GM21515 (cell line): Measurements from ENCODE around the gene BHLHA15.

Source experiments
- ATAC-seq: cut with Tn5 transposase; IDR thresholded peaks from one replicate; pipeline ENCODE4 v1.9.1; 2021; ENCODE audit not compliant: unreplicated experiment

Gene BHLHA15

DNA sequence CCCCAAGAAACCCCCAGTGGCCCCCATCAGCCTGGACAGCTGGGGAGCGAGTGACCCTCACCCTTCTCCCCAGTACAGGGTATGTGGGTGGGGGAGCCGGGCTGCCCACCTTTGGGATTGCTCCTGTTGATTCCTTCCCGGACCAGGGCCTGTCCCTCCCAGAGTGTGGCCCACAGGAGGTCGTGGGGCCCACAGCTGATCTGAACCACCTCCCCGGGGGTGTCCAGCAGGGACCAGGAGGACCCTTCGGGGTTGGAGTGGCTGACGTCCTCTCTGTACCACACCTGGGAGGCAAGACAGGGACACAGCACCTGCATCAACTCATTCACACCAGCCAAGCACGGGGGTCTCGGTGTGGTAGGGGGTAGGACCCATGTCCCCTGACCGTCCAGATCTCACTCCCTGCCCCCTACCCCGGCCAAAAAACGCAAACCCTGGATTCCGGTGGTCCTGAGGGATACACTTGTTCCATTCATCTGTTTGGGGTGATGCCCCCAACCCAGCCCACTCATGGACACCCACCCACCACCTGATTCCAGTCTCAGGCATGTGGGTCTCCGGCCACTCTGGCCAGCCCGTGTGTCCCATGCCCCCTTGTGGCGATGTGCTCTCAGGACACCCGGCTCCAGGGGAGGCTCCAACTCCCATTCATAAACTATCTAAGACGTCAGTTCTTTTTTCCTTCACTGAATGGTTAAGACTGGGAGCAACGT is 29.9 kb downstream of the BHLHA15 start:
- ATAC-seq: peak; percentile 58

DNA sequence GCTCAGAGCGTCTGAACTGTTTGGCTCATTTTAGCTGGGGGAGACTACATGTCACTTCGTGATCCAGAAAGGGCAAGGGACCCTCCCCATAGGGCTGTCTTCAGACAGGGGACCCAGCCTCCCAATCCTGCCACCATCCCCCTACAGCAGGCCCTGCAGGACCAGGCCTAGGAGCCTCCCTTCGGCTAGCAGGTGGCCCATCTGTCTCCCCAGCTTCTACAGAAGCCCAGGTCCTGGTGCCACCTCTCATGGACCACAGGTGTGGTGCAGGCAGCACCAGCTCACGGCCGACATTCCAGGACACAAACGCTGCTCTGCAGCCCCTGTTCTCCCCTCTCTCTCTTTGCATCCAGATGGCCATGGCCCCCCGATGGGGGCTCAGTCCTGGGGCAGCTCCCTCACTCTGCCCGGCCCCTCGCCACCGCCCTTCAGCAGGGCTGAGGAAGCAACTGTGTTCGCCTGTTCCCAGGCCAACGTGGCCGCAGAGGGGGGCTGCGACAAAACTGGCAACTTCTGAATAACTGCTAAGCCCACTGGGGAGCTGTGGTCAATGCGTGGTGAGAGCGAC is 30.5 kb downstream of the BHLHA15 start:
- no peak for ATAC-seq

DNA sequence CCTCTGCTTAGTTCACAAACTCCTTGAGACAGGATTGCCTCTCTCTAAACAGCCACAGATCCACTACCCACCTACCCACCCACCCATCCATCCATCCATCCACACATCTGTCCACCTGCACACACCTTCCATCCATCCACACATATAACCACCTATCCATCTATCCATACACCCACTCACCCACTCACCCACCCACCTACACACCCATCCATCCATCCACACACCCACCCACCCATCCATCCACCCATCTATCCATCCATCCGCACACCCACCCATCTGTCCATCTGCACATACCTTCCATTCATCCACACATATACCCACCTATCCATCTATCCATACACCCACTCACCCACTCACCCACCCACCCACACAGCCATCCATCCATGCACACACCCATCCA is 31.1 kb downstream of the BHLHA15 start:
- no peak for ATAC-seq

GRCh38 chr7:98242934-98243333 is 31.7 kb downstream of the BHLHA15 start:
- no peak for ATAC-seq

GRCh38 chr7:98244871-98245270 is 33.6 kb downstream of the BHLHA15 start:
- ATAC-seq: no peak

- no peak for ATAC-seq
These were observed 36.9 kb downstream of the BHLHA15 start for GRCh38 chr7:98248156-98248555.

DNA sequence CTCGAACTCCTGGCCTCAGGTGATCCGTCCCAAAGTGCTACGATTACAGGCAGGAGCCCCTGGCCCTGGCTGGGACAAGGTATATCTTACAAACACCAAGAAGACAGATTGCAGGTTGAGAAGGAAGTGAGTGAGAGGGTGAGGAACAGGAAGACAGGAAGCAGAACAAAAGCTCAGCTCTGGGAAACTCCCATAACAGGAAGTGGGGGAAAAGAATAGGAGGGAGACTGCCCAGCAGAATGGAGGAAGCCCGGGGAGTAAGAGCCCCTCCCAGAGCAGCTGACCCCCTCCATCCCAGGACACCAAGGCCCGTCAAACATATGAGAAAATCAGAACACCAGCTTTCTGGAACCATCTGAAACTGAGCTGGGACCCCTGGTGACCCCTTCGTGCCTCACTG is 37.9 kb downstream of the BHLHA15 start:
- ATAC-seq: no peak

GRCh38 chr7:98250789-98251188 is 39.5 kb downstream of the BHLHA15 start:
- no peak for ATAC-seq

- peak; percentile 43 for ATAC-seq
These were observed 40.0 kb downstream of the BHLHA15 start for GRCh38 chr7:98251231-98251600.

GRCh38 chr7:98251601-98252424 is 40.6 kb downstream of the BHLHA15 start, which contains the start of gene TECPR1:
TECPR1 (minus strand) TSS chr7:98252232; CDS start chr7:98246146, 6,086 bp downstream.
- peak; percentile 95 for ATAC-seq

GRCh38 chr7:98252425-98253054 is 41.3 kb downstream of the BHLHA15 start:
- no peak for ATAC-seq

DNA sequence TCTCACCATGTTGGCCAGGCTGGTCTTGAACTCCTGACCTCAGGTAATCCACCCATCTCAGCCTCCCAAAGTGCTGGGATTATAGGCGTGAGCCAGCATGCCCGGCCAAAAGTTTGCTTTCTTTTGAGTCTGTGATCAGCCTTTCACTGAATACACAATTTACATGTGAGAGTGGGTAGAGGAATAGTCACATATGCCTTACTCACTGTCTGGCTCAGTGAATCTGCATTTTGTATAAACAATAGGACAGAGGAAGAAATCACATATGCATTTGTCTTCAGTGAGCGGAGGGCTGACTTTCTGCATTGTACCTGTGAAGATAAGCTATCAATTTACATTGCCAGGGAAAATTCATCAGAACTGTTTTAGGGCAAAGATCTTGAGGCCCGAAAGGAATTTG is 43.3 kb downstream of the BHLHA15 start:
- no peak for ATAC-seq

- no peak for ATAC-seq
These were observed 43.8 kb downstream of the BHLHA15 start for GRCh38 chr7:98254951-98255610.

GRCh38 chr7:98256431-98256830 is 45.2 kb downstream of the BHLHA15 start:
- no peak for ATAC-seq

- no peak for ATAC-seq
These were observed 46.5 kb downstream of the BHLHA15 start for GRCh38 chr7:98257701-98258100.
